BJ (cell line): ENCODE results near the gene FKBP8. TPM values are rescaled to one million over a fixed set of nuclear protein-coding genes. Genes with fewer than 3 reads are reported as not detected.

ENCODE experiments used
- CTCF ChIA-PET: fragments of 350-600 bp; formaldehyde crosslinking; extraction: SDS; loops from one replicate; lab custom pipeline; 2021; ENCODE audit warnings: antibody characterized with exemption, inconsistent platforms; lab: Yijun Ruan, JAX
- POLR2A ChIA-PET: fragments of 300-600 bp; sonication (Branson Sonifier 250); formaldehyde crosslinking; extraction: SDS; loops from one replicate; lab custom pipeline; 2021; ENCODE audit warnings: antibody characterized with exemption; lab: Charles Lee
- DNase-seq: peaks from one replicate; pipeline ENCODE4 v3.0.0-alpha.2; 2011; ENCODE audit warnings: low read depth
- H3K27me3 ChIP-seq: 2 replicates; pipeline ENCODE4 v1.6.0; 2011; ENCODE audit warnings: low read length; ENCODE audit not compliant: control insufficient read depth, insufficient read depth
- H3K36me3 ChIP-seq: 2 replicates; pipeline ENCODE4 v1.5.1; 2011; ENCODE audit warnings: low read length; ENCODE audit not compliant: control insufficient read depth, insufficient read depth
- H3K4me3 ChIP-seq: 2 replicates; pipeline ENCODE4 v1.5.1; 2011; ENCODE audit warnings: low read depth, mild to moderate bottlenecking, control low read depth, low read length
- polyA plus RNA-seq: library from polyadenylated mRNA; depleted of rRNA; stranded (reverse); fragments of >200 nt; gene quantifications from 2 replicates; pipeline ENCODE4 v1.2.3, GENCODE V29; 2011
- TF ChIP-seq, protein P1 (sequence below): IDR thresholded peaks from 2 replicates; pipeline ENCODE4 v1.5.1; 2011; ENCODE audit warnings: low read depth, mild to moderate bottlenecking, control low read depth, inconsistent platforms, low read length, moderate library complexity; ENCODE audit not compliant: insufficient read depth

Gene FKBP8
- polyA plus RNA-seq, 1 experiment = 280 TPM

DNA sequence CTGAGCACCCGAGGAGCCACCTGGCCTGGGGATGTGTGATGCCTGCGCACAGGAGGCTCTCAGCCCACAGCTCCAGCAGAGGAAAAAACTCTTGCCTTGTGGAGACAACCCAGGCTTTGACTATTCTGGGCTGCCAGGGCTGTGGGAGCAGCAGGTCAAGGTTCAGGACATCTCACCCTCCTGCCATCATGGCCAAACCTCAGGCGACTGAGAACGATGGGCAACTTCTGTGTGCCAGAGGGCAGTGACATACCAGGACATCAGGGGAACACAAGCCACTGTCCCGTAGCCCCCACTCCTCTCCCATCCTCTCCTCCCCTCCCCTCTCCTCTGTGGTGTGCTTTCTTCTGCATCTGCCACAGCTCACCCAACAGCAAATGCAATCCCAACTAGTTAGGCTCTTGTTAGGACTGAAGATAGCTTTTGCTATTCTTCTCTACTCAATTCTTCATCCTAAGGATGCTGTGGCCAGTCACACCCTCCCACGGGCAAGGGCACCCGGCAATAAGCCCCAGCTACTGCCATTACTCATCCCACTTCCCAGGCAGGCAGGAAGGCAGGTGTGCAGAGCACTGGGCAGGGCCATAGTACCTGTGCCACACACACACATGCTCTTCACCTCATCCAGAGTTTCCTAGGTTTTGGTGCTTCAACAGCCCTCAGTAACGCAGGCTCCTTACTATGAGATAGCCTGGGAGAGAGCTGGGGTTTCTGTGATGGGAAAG is 38.3 kb downstream of the FKBP8 start:
- H3K4me3 ChIP-seq = no peak overlapping the region
- TF ChIP-seq, protein P1, sequence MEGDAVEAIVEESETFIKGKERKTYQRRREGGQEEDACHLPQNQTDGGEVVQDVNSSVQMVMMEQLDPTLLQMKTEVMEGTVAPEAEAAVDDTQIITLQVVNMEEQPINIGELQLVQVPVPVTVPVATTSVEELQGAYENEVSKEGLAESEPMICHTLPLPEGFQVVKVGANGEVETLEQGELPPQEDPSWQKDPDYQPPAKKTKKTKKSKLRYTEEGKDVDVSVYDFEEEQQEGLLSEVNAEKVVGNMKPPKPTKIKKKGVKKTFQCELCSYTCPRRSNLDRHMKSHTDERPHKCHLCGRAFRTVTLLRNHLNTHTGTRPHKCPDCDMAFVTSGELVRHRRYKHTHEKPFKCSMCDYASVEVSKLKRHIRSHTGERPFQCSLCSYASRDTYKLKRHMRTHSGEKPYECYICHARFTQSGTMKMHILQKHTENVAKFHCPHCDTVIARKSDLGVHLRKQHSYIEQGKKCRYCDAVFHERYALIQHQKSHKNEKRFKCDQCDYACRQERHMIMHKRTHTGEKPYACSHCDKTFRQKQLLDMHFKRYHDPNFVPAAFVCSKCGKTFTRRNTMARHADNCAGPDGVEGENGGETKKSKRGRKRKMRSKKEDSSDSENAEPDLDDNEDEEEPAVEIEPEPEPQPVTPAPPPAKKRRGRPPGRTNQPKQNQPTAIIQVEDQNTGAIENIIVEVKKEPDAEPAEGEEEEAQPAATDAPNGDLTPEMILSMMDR = no peak
- 0 out of 2 replicates have a peak, but pooled peaks cover 1% of the 10 kb centered on the region for H3K36me3 ChIP-seq
- CTCF ChIA-PET = interaction anchor here (0.8 kb wide), 1 partner anchor 57 kb away, joined by 3 read pairs; no protein-coding TSS in a partner anchor
- DNase-seq = no peak
- H3K27me3 ChIP-seq = no peaks in the 10 kb centered on the region
- POLR2A ChIA-PET = no interaction called here

DNA sequence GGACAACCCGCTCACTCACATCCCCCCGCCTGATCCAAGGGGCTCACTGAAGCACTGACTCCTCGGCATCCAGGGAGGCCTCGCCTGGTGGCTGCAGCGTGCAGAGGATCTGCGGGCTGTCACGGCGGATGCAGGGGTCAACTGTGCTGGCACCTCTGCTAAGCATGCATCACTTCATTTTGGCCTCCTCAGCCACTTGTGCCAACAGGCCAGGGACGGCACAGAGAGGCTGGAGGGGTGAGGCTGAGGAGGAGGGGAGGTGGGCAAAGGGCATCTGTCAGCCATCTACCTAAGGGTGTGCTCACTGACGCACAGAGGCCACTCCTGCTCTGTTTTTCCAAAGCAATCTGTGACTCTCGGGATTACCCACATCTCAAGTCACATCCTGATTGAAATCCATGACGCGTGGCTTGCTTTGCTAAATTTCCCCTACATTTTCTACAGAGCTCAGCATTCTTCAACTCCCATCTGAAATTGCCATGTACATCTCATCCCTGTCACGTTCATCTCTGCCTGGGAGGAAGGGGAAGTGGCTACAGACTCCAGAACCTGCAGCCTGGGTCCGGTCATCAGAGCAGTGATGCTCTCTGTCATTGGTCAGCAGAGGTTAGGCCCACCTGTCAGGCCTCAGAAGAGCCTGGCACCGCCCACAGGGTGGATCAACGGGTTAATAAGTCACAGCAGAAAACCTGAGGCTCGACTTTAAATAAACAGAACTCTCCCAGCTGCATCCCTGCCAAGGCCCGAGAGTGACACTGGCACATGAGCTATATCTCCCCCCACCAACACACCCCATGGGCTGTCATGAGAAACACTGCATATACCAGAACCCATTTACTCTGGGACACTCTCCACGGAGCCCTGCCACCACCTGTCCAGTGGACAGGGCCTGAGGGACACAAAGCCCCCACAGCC is 39.1 kb downstream of the FKBP8 start:
- H3K27me3 ChIP-seq = no peaks in the 10 kb centered on the region
- no peak for DNase-seq
- POLR2A ChIA-PET = no interaction called here
- 0 out of 2 replicates have a peak, but pooled peaks cover 1% of the 10 kb centered on the region for H3K36me3 ChIP-seq
- TF ChIP-seq, protein P1 = no peak
- H3K4me3 ChIP-seq = no peak overlapping the region
- CTCF ChIA-PET = no interaction called here

DNA sequence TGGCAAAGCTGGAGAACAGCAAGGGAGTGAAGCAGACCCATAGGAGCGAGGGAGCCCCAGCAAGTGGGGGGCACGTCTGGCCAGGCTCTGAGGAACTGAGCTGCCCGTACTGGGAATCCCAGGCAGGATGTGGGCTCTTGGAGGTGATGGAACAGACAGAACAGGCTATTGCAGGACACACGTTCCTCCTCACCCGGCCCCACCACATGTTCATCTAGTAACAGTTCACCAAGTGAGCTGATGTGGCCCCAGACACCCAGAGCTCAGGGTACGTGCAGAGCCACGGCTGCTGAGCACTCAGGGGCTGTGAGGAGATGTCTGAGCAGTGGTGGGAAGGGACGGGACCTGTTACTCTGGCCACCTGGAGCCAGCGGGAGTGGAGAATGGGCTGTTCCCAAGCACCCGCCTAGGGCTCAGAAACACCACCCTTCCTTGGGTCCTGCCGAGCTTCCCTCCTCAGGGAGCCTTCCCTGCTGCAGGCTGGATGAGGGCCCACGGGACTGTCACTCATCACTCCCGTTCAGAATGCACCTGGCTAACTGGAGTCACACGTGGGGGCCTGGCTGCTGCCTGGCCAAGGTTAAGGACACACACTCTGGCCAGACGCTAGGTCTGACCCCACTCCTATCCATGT is 39.9 kb downstream of the FKBP8 start:
- POLR2A ChIA-PET = no interaction called here
- Histone ChIP-seq H3K27me3 (no peaks in the 10 kb centered on the region), H3K4me3 (no peak overlapping the region), H3K36me3 (0 out of 2 replicates have a peak, but pooled peaks cover 1% of the 10 kb centered on the region)
- CTCF ChIA-PET = interaction anchor here (1.0 to 2.5 kb wide), 3 partner anchors 12 to 42 kb away, joined by 3 to 8 read pairs (median 4); no protein-coding TSS in a partner anchor
- no peak for DNase-seq
- TF ChIP-seq, protein P1 = no peak

DNA sequence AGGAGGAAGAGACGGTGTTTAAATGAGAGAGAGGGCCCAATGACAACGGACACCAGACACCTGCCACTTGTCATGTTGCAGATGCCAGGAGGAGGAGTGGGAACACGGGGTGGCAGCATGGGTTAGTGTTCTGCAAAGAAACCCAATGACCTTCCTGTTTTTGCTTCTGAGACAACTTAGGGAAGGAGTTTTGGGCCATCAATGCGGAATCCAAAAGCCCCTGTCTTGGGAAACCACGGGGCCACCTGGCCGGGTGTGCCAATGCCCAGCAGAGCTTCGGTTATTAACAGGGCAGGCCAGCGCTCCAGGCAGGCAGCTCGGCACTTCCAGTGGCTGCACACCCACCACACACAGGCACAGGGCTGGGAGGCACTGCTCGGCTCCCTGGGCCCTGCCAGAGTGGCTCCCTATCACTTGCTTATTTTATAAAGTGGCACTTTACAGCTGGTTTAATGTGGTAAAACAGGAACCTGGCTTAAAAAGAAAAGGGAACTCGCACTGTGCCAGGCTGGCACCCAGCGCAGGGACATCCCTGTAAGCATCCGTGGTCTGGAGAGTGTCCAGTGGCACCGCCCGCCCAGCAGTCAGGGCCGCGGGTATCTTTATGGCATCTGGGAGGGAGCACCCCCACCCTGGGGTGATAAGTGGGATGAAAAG is 40.6 kb downstream of the FKBP8 start:
- DNase-seq = no peak
- POLR2A ChIA-PET = no interaction called here
- CTCF ChIA-PET = interaction anchor here (0.9 to 2.5 kb wide), 4 partner anchors 13 to 41 kb away, joined by 3 to 8 read pairs (median 4); no protein-coding TSS in a partner anchor
- H3K36me3 ChIP-seq = 0 out of 2 replicates have a peak, but pooled peaks cover 1% of the 10 kb centered on the region
- no peak overlapping the region for H3K4me3 ChIP-seq
- no peaks in the 10 kb centered on the region for H3K27me3 ChIP-seq
- TF ChIP-seq, protein P1 = no peak
